HFF-Myc (cell line): Measurements from ENCODE around the gene PROSER2.

Source experiments
- DNase-seq: peaks from one replicate; pipeline ENCODE4 v3.0.0-alpha.2; 2011; ENCODE audit warnings: low read depth; ENCODE audit errors: extremely low read depth
- H3K4me3 ChIP-seq: replicated peaks from 2 replicates; pipeline ENCODE4 v1.5.1; 2011; ENCODE audit warnings: low read depth, mild to moderate bottlenecking, control low read depth, low read length
- TF ChIP-seq, protein P1 (sequence below): IDR thresholded peaks from 2 replicates; pipeline ENCODE4 v1.5.1; 2012; ENCODE audit warnings: mild to moderate bottlenecking, low read depth, low read length, control low read depth; ENCODE audit errors: missing control alignments

PROSER2 gene

GRCh38 chr10:11901833-11902475 lies 78.8 kb downstream of the PROSER2 start:
- DNase-seq, result no peak
- H3K4me3 ChIP-seq, result no peak overlapping the region
- TF ChIP-seq, protein P1, sequence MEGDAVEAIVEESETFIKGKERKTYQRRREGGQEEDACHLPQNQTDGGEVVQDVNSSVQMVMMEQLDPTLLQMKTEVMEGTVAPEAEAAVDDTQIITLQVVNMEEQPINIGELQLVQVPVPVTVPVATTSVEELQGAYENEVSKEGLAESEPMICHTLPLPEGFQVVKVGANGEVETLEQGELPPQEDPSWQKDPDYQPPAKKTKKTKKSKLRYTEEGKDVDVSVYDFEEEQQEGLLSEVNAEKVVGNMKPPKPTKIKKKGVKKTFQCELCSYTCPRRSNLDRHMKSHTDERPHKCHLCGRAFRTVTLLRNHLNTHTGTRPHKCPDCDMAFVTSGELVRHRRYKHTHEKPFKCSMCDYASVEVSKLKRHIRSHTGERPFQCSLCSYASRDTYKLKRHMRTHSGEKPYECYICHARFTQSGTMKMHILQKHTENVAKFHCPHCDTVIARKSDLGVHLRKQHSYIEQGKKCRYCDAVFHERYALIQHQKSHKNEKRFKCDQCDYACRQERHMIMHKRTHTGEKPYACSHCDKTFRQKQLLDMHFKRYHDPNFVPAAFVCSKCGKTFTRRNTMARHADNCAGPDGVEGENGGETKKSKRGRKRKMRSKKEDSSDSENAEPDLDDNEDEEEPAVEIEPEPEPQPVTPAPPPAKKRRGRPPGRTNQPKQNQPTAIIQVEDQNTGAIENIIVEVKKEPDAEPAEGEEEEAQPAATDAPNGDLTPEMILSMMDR, result no peak

- no peak overlapping the region for H3K4me3 ChIP-seq
- TF ChIP-seq, protein P1, result no peak
- DNase-seq, result no peak
Measured at GRCh38 chr10:11902646-11903045, 79.5 kb downstream of the PROSER2 start.

- TF ChIP-seq, protein P1, result no peak
- no peak for DNase-seq
- no peak overlapping the region for H3K4me3 ChIP-seq
Measured at GRCh38 chr10:11906714-11907113, 83.6 kb downstream of the PROSER2 start.

DNA sequence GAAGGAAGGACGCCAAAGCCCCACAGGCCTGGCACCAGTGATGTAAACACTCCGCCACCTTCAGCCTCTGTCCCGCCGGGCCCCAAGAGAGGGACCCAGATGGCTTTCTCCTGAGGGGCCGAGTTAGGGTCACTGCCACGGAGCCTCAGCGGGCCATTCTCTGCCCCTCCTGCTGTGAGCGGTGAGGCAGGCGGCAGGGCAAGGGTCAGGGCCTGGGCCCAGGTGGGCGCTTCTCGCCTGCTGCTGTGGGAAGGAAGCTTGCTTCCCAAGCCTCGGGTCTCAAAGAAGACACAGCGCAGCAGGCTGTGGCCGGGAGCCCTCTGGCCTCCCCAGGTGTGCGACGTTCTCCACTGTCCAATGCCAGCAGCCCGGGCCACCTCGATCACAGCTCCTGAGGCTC lies 84.8 kb downstream of the PROSER2 start:
- H3K4me3 ChIP-seq, result no peak overlapping the region
- TF ChIP-seq, protein P1, result no peak
- DNase-seq, result no peak

GRCh38 chr10:11908536-11908935 lies 85.4 kb downstream of the PROSER2 start:
- no peak for DNase-seq

GRCh38 chr10:11908991-11909390 lies 85.8 kb downstream of the PROSER2 start:
- DNase-seq, result no peak
- no peak overlapping the region for H3K4me3 ChIP-seq
- TF ChIP-seq, protein P1, result no peak

More at GRCh38 chr10:11908536-11908935, 85.4 kb downstream of the PROSER2 start:
- TF ChIP-seq, protein P1, result no peak
- no peak overlapping the region for H3K4me3 ChIP-seq

GRCh38 chr10:11909618-11910017 lies 86.5 kb downstream of the PROSER2 start:
- DNase-seq, result no peak
- TF ChIP-seq, protein P1, result no peak
- no peak overlapping the region for H3K4me3 ChIP-seq
